Natural killer cell treated with Interleukin-12 subunit alpha and Interleukin-12 subunit beta and Interleukin-15 and Interleukin-18, amount 100 ng/mL, for 72 hours (primary cell): Measurements from ENCODE around the gene SEC22A. TPM values are rescaled to one million over a fixed set of nuclear protein-coding genes. Genes with fewer than 3 reads are reported as not detected.

ENCODE experiments used
- ATAC-seq, 2 donors: fragments of 150-1000 bp; cut with Tn5 transposase in 1 of 2; sonication (Bioruptor Pico), chemical (Tn5 transposase) in 1 of 2; 2 replicates each; pipeline ENCODE4 v1.10.0; 2021
- DNase-seq: peaks from one replicate; pipeline ENCODE4 v3.0.0; 2022; ENCODE audit warnings: low spot score
- H3K27ac Mint-ChIP-seq, 2 donors: 1 replicate in 1 of 2; 2 replicates in 1 of 2; pipeline ENCODE4 v1.8.0; 2022; ENCODE audit warnings: mixed read lengths in 2 of 2, mild to moderate bottlenecking in 1 of 2, moderate library complexity in 1 of 2
- H3K27me3 Mint-ChIP-seq, 2 donors: 1 replicate in 1 of 2; 2 replicates in 1 of 2; pipeline ENCODE4 v1.8.0; 2022; ENCODE audit warnings: mixed read lengths in 2 of 2
- H3K36me3 Mint-ChIP-seq: one replicate; pipeline ENCODE4 v1.8.0; 2022; ENCODE audit warnings: mixed read lengths
- H3K4me1 Mint-ChIP-seq, 2 donors: 1 replicate in 1 of 2; 2 replicates in 1 of 2; pipeline ENCODE4 v1.8.0; 2022; ENCODE audit warnings: low read depth in 2 of 2, mixed read lengths in 2 of 2, mild to moderate bottlenecking in 1 of 2
- H3K4me3 Mint-ChIP-seq: one replicate; pipeline ENCODE4 v1.8.0; 2022; ENCODE audit warnings: mixed read lengths
- H3K9me3 Mint-ChIP-seq: 2 replicates; pipeline ENCODE4 v1.8.0; 2022; ENCODE audit warnings: mixed read lengths
- total RNA-seq, 2 donors: library from RNA; stranded (reverse); gene quantifications; one replicate each; pipeline ENCODE4 v1.2.3, GENCODE V29; 2022

The SEC22A gene
- total RNA-seq, 2 donors from 2014 or later = 18.8 to 19.0 TPM

DNA sequence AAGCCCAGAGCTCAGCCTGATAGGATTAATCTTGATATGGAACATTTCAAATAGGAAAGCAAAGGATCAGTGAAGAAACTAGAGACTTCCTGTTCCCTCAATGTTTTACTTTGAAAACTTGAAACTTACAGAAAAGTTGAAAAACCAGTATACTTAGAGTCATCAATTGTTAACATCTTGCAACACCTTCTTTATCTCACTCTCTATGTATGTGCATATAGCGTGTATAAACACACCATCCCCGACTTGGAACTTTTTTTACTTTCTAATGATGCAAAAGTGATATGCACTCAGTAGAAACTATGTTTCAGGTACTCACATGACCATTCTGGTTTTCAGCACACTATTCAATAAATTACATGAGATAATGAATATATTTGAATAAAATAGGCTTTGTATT, 60.5 kb downstream of the SEC22A start:
- Mint-ChIP-seq H3K36me3 (peaks cover 16% of the 10 kb centered on the region), H3K27me3 (no peaks in the 10 kb centered on the region), H3K4me1 (peaks cover 0 to 2% of the 10 kb centered on the region in 2 donors), H3K27ac (no peak overlapping the region), H3K4me3 (no peak overlapping the region), H3K9me3 (no peaks in the 10 kb centered on the region)
- no peak for ATAC-seq
- DNase-seq = no peak

GRCh38 chr3:123262868-123263267, 61.1 kb downstream of the SEC22A start:
- ATAC-seq (no peak), DNase-seq (no peak)
- H3K9me3 Mint-ChIP-seq = no peaks in the 10 kb centered on the region
- peaks cover 0 to 2% of the 10 kb centered on the region in 2 donors for H3K4me1 Mint-ChIP-seq
- H3K4me3 Mint-ChIP-seq = no peak overlapping the region
- H3K36me3 Mint-ChIP-seq = peaks cover 18% of the 10 kb centered on the region
- no peaks in the 10 kb centered on the region for H3K27me3 Mint-ChIP-seq
- H3K27ac Mint-ChIP-seq = no peak overlapping the region

DNA sequence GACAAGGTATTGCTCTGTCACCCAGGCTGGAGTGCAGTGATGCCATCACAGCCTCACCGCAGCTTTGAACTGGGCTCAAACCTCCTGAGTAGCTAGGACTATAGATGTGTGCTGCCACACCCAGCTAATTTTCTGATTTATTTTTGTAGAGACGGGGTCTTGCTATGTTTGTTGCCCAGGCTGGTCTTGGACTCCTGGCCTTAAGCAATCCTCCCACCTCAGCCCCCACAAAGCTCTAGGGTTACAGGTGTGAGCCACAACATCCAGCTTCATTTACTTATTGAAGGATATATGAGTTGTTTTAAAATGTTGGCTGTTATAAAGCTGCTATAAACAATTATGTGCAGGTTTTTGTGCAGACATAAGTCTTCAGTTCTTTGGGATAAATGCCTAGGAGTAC, 62.2 kb downstream of the SEC22A start:
- H3K36me3 Mint-ChIP-seq = peaks cover 18% of the 10 kb centered on the region
- no peak for DNase-seq
- no peak for ATAC-seq
- peaks cover 0 to 2% of the 10 kb centered on the region in 2 donors for H3K4me1 Mint-ChIP-seq
- H3K4me3 Mint-ChIP-seq = no peak overlapping the region
- H3K27me3 Mint-ChIP-seq = no peaks in the 10 kb centered on the region
- no peaks in the 10 kb centered on the region for H3K9me3 Mint-ChIP-seq
- H3K27ac Mint-ChIP-seq = no peak overlapping the region

GRCh38 chr3:123267821-123268220, 66.1 kb downstream of the SEC22A start:
- no peak overlapping the region for H3K27ac Mint-ChIP-seq
- no peaks in the 10 kb centered on the region for H3K27me3 Mint-ChIP-seq
- peaks cover 0 to 2% of the 10 kb centered on the region in 2 donors for H3K4me1 Mint-ChIP-seq
- peaks cover 24% of the 10 kb centered on the region for H3K36me3 Mint-ChIP-seq
- no peaks in the 10 kb centered on the region for H3K9me3 Mint-ChIP-seq
- no peak for ATAC-seq
- H3K4me3 Mint-ChIP-seq = no peak overlapping the region
- DNase-seq = no peak

- Mint-ChIP-seq H3K4me1 (peaks cover 0 to 2% of the 10 kb centered on the region in 2 donors), H3K36me3 (peaks cover 22% of the 10 kb centered on the region), H3K27me3 (no peaks in the 10 kb centered on the region), H3K4me3 (no peak overlapping the region), H3K9me3 (no peaks in the 10 kb centered on the region), H3K27ac (no peak overlapping the region)
- DNase-seq (no peak), ATAC-seq (no peak)
These were observed 69.1 kb downstream of the SEC22A start for GRCh38 chr3:123270818-123271217.

DNA sequence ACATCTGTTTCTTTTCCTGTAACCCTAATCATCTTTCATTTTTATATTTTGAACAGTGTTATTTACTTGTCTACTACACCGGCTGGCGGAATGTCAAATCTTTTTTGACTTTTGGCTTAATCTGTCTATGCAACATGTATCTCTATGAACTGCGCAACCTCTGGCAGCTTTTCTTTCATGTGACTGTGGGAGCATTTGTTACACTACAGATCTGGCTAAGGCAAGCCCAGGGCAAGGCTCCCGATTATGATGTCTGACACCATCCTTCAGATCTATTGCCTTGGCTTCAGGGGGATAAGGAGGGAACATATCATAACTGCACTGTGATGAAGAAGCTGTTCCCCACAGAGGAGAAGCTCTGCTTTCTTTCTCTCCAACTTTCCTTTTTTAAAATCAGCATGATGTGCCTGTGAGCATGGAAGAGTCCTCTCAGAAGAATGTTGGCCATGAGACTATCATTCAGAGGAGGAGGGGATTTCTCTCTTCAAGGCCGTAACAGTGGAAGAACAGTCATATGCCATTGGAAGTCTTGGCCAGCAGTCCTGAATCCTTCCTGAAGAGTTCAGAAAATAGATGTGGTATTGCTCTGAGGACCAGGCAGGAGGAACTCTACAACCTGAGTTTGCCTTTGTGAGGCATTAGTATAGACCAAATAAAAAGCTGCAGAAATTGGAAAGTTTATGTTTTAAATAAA, 69.9 kb downstream of the SEC22A start:
- Mint-ChIP-seq H3K4me3 (no peak overlapping the region), H3K36me3 (peaks cover 14% of the 10 kb centered on the region), H3K4me1 (no peaks in the 10 kb centered on the region), H3K9me3 (no peaks in the 10 kb centered on the region), H3K27me3 (no peaks in the 10 kb centered on the region), H3K27ac (no peak overlapping the region)
- DNase-seq (no peak), ATAC-seq (no peak)

DNA sequence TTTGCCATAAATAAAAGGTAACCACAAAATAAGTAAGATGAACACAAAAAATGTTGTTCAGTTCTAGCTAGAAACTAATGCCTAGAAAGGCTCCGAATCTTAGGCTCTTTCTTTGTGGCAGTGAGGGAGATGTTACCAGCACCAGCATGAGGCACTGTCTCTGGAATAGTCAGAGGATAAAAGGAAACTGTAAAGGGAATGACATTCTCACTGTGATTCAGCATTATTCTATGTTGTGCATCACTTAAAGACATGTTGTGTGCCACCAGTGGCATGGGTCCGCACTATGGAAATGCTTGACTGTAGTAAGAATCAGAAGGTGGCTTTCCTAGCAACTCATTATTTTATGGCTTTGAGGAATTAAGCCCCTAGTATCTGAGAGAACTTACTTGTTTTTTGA, 70.8 kb downstream of the SEC22A start:
- ATAC-seq (no peak), DNase-seq (no peak)
- Mint-ChIP-seq H3K4me3 (no peak overlapping the region), H3K27me3 (no peaks in the 10 kb centered on the region), H3K27ac (no peak overlapping the region), H3K9me3 (no peaks in the 10 kb centered on the region), H3K4me1 (peaks cover 0 to 6% of the 10 kb centered on the region in 2 donors), H3K36me3 (peaks cover 5% of the 10 kb centered on the region)

GRCh38 chr3:123275691-123276090, 73.9 kb downstream of the SEC22A start:
- H3K4me3 Mint-ChIP-seq = no peak overlapping the region
- no peak for ATAC-seq
- no peaks in the 10 kb centered on the region for H3K9me3 Mint-ChIP-seq

GRCh38 chr3:123276346-123277006, 74.7 kb downstream of the SEC22A start:
- Mint-ChIP-seq H3K27me3 (no peaks in the 10 kb centered on the region), H3K36me3 (peaks cover 5% of the 10 kb centered on the region), H3K9me3 (no peaks in the 10 kb centered on the region), H3K27ac (no peak overlapping the region), H3K4me1 (peaks cover 0 to 6% of the 10 kb centered on the region in 2 donors), H3K4me3 (no peak overlapping the region)
- ATAC-seq = no peak
- DNase-seq = no peak

More at GRCh38 chr3:123275691-123276090, 73.9 kb downstream of the SEC22A start:
- Mint-ChIP-seq H3K27me3 (no peaks in the 10 kb centered on the region), H3K27ac (no peak overlapping the region), H3K36me3 (peaks cover 5% of the 10 kb centered on the region), H3K4me1 (peaks cover 0 to 6% of the 10 kb centered on the region in 2 donors)
- no peak for DNase-seq

- Mint-ChIP-seq H3K9me3 (no peaks in the 10 kb centered on the region), H3K27me3 (no peaks in the 10 kb centered on the region), H3K4me1 (peaks cover 0 to 6% of the 10 kb centered on the region in 2 donors), H3K4me3 (no peak overlapping the region), H3K36me3 (no peaks in the 10 kb centered on the region), H3K27ac (no peak overlapping the region)
- DNase-seq (no peak), ATAC-seq (no peak)
These were observed 75.4 kb downstream of the SEC22A start for GRCh38 chr3:123277106-123277505.

DNA sequence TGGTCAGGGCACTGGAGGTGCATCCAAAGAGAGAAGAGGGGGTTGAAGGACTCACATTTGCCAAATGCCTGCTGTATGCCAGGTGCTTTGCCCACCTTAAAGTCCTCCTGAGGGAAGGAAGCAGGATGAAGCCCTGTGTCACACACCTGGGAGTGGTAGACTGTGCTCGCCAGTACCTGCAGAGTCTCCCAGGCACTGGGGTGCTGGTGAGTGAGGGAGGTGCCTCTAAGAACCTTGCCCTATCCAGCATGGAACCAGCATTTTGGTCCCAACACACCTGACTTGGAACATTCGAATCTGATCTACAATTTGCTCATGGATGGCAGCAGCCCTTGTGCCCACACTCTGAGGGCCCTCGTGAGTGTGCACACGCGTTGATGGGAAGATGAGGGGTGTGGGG, 76.7 kb downstream of the SEC22A start:
- peaks cover 0 to 6% of the 10 kb centered on the region in 2 donors for H3K4me1 Mint-ChIP-seq

GRCh38 chr3:123279121-123279520, 77.4 kb downstream of the SEC22A start:
- peaks cover 0 to 6% of the 10 kb centered on the region in 2 donors for H3K4me1 Mint-ChIP-seq
- no peaks in the 10 kb centered on the region for H3K9me3 Mint-ChIP-seq
- DNase-seq (no peak), ATAC-seq (no peak)
- no peak overlapping the region for H3K27ac Mint-ChIP-seq
- no peak overlapping the region for H3K4me3 Mint-ChIP-seq
- no peaks in the 10 kb centered on the region for H3K27me3 Mint-ChIP-seq
- no peaks in the 10 kb centered on the region for H3K36me3 Mint-ChIP-seq

More for the DNA sequence above, 76.7 kb downstream of the SEC22A start:
- no peak overlapping the region for H3K4me3 Mint-ChIP-seq
- no peak overlapping the region for H3K27ac Mint-ChIP-seq
- no peaks in the 10 kb centered on the region for H3K27me3 Mint-ChIP-seq
- no peaks in the 10 kb centered on the region for H3K36me3 Mint-ChIP-seq
- ATAC-seq (no peak), DNase-seq (no peak)
- H3K9me3 Mint-ChIP-seq = no peaks in the 10 kb centered on the region

DNA sequence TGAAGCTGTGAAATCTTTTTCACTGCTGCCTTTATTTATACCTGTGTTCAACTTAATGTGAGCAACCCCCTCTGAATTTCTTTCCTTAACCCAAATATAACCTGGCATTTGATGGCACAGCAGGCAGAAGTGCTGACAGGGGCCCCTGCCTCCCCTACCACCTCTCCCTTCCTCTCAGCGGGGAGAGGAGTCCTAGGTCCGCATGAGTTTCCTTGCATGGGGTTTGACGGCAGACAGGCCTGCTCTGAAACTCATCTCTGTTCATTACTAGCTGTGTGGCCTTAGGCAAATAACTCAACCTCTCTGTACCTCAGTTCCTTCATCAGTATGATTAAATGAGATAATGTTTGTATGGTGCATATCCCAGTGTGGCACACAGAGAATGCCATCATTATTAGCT, 79.7 kb downstream of the SEC22A start:
- no peaks in the 10 kb centered on the region for H3K9me3 Mint-ChIP-seq
- peaks cover 0 to 6% of the 10 kb centered on the region in 2 donors for H3K4me1 Mint-ChIP-seq
- H3K27ac Mint-ChIP-seq = no peak overlapping the region
- no peak overlapping the region for H3K4me3 Mint-ChIP-seq
- H3K36me3 Mint-ChIP-seq = no peaks in the 10 kb centered on the region
- no peaks in the 10 kb centered on the region for H3K27me3 Mint-ChIP-seq
- DNase-seq (no peak), ATAC-seq (no peak)

DNA sequence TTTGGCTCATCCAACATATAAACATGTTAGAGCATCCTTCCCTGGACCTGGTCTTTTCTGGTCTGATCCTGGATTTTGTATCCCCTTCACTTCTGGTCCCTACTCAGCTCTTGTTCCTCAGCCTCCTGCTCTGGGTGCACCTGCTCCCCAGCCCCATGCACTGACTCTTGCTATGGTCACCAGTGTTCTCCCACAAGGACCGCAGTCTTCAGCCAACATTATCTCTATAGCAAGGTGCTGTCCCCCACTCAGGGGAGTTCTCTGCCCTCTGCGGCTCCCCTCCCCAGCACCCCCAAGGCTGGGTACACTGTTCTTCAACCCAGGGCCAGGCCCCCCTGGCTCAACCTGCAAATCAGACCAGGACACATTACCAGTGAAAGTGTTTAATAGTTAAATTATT, 80.2 kb downstream of the SEC22A start:
- no peak for DNase-seq
- no peak overlapping the region for H3K4me3 Mint-ChIP-seq
- H3K36me3 Mint-ChIP-seq = no peaks in the 10 kb centered on the region
- peak in 1 of 2 donors; percentile 41 for ATAC-seq
- H3K9me3 Mint-ChIP-seq = no peaks in the 10 kb centered on the region
- H3K27me3 Mint-ChIP-seq = no peaks in the 10 kb centered on the region
- H3K27ac Mint-ChIP-seq = no peak overlapping the region
- H3K4me1 Mint-ChIP-seq = peaks cover 0 to 4% of the 10 kb centered on the region in 2 donors
